Fibroblast of skin of back (primary cell): ENCODE data around the gene PTTG1IP.

Source experiments
- DNase-seq: peaks from one replicate; pipeline ENCODE4 v3.0.0-alpha.2; 2013

The PTTG1IP gene

GRCh38 chr21:44799646-44800045 is 73.8 kb downstream of the PTTG1IP start:
- no peak for DNase-seq
